ENCODE measurements around the gene SLC19A1. TPM values are rescaled to one million over a fixed set of nuclear protein-coding genes. Genes with fewer than 3 reads are reported as not detected.

SLC19A1 gene
- total RNA-seq, 1 donor from 2014 or later, result 28.2 TPM

DNA sequence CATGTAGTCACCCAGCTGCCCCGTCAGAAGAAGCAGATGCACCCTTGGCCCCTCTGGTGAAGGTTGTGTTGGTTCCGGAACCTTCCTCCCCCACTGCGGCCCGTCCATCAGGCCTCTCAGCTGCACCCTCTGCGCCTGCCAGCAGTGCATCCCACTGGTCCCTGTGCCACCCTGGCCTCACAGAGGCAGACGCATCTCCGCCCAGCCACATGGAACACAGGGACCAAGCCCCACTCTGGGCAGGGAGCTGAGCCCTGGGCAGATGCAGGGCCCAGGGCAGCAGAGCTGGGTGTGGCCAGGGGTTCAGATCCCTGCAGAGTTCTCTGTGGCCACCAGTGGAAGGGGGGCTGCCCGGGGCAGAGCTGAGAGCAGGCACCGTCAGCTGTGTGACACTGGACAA is 50.6 kb downstream of the SLC19A1 start:
- Mint-ChIP-seq H3K9me3 (no peaks in the 10 kb centered on the region), H3K36me3 (no peaks in the 10 kb centered on the region), H3K27me3 (no peaks in the 10 kb centered on the region), H3K4me3 (no peak overlapping the region), H3K4me1 (ENCODE audit: unreplicated experiment) (peaks cover 6% of the 10 kb centered on the region), H3K27ac (no peak overlapping the region)
- TF ChIP-seq, protein P1, sequence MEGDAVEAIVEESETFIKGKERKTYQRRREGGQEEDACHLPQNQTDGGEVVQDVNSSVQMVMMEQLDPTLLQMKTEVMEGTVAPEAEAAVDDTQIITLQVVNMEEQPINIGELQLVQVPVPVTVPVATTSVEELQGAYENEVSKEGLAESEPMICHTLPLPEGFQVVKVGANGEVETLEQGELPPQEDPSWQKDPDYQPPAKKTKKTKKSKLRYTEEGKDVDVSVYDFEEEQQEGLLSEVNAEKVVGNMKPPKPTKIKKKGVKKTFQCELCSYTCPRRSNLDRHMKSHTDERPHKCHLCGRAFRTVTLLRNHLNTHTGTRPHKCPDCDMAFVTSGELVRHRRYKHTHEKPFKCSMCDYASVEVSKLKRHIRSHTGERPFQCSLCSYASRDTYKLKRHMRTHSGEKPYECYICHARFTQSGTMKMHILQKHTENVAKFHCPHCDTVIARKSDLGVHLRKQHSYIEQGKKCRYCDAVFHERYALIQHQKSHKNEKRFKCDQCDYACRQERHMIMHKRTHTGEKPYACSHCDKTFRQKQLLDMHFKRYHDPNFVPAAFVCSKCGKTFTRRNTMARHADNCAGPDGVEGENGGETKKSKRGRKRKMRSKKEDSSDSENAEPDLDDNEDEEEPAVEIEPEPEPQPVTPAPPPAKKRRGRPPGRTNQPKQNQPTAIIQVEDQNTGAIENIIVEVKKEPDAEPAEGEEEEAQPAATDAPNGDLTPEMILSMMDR (conservative IDR thresholded peaks at IDR 0.05), result no peak
- no peak for DNase-seq (ENCODE audit: extremely low spot score, unreplicated experiment)

DNA sequence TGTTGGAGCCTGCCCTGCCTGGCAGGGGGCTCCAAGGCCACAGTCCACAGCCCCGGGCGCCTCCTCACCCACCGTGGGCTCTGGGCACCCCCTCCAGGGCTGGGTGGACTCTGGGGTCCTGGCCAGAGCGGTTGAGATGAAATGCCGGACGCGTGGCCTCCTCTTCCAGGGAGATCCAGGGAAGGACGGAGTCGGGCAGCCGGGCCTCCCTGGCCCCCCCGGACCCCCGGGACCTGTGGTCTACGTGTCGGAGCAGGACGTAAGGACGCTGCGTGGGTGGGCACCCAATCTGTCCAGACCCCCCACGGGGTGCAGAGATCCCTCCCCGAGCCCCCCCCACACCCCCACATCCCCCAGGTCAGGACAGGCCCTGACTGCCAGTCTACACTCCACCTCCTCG is 51.2 kb downstream of the SLC19A1 start:
- Mint-ChIP-seq H3K4me3 (no peak overlapping the region), H3K27me3 (no peaks in the 10 kb centered on the region), H3K9me3 (no peaks in the 10 kb centered on the region), H3K27ac (no peak overlapping the region), H3K36me3 (no peaks in the 10 kb centered on the region), H3K4me1 (ENCODE audit: unreplicated experiment) (peaks cover 6% of the 10 kb centered on the region)
- DNase-seq (ENCODE audit: extremely low spot score, unreplicated experiment), result no peak
- TF ChIP-seq, protein P1 (conservative IDR thresholded peaks at IDR 0.05), result no peak

- Mint-ChIP-seq H3K36me3 (no peaks in the 10 kb centered on the region), H3K27me3 (no peaks in the 10 kb centered on the region), H3K4me3 (no peak overlapping the region), H3K4me1 (ENCODE audit: unreplicated experiment) (peaks cover 6% of the 10 kb centered on the region), H3K9me3 (no peaks in the 10 kb centered on the region), H3K27ac (no peak overlapping the region)
- TF ChIP-seq, protein P1 (conservative IDR thresholded peaks at IDR 0.05), result no peak
- no peak for DNase-seq (ENCODE audit: extremely low spot score, unreplicated experiment)
Observed at GRCh38 chr21:45490049-45490731, 52.0 kb downstream of the SLC19A1 start.

DNA sequence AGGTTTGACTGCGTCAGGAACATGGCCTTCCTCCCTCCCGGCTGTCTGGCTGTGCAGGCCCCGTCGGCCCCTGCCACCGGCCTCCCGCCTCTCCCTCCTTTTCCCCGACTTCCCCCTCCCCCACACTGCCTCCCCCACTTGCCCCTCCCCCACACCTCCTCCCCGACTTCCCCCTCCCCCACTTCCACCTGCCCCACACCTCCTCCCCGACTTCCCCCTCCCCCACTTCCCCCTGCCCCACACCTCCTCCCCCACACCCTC is 52.6 kb downstream of the SLC19A1 start:
- no peak overlapping the region for H3K27ac Mint-ChIP-seq
- no peak for DNase-seq (ENCODE audit: extremely low spot score, unreplicated experiment)
- no peaks in the 10 kb centered on the region for H3K36me3 Mint-ChIP-seq
- no peak overlapping the region for H3K4me3 Mint-ChIP-seq
- TF ChIP-seq, protein P1 (conservative IDR thresholded peaks at IDR 0.05), result no peak
- no peaks in the 10 kb centered on the region for H3K9me3 Mint-ChIP-seq
- H3K27me3 Mint-ChIP-seq, result no peaks in the 10 kb centered on the region
- peaks cover 6% of the 10 kb centered on the region for H3K4me1 Mint-ChIP-seq (ENCODE audit: unreplicated experiment)

- TF ChIP-seq, protein P1 (conservative IDR thresholded peaks at IDR 0.05), result no peak
- Mint-ChIP-seq H3K9me3 (no peaks in the 10 kb centered on the region), H3K27ac (no peak overlapping the region), H3K27me3 (no peaks in the 10 kb centered on the region), H3K36me3 (peaks cover 5% of the 10 kb centered on the region), H3K4me1 (ENCODE audit: unreplicated experiment) (peaks cover 6% of the 10 kb centered on the region), H3K4me3 (no peak overlapping the region)
- DNase-seq (ENCODE audit: extremely low spot score, unreplicated experiment), result no peak
Observed at GRCh38 chr21:45488931-45489721, 53.1 kb downstream of the SLC19A1 start.
